SJSA1 (cell line): ENCODE results near the gene ARHGEF3. TPM values are rescaled to one million over a fixed set of nuclear protein-coding genes. Genes with fewer than 3 reads are reported as not detected.
"Not testable (repeated sequence)": the region's sequence is repeated elsewhere in the genome, so short reads cannot be mapped to it uniquely, and the experiment has no call there.

Experiments used
- DNase-seq, 2 experiments: peaks; one replicate each; pipeline ENCODE4 v3.0.0-alpha.2; 2015 to 2020; ENCODE audit warnings: low spot score in 2 of 2, low read depth in 1 of 2
- H3K27ac ChIP-seq: fragments of 250-450 bp; sonication (Bioruptor Pico); 2 replicates; pipeline ENCODE4 v1.5.1; 2020; ENCODE audit warnings: mild to moderate bottlenecking, moderate library complexity
- H3K27me3 ChIP-seq: fragments of 250-450 bp; sonication (Bioruptor Pico); replicated peaks from 2 replicates; pipeline ENCODE4 v1.5.1; 2020; ENCODE audit warnings: mild to moderate bottlenecking, moderate library complexity
- H3K36me3 ChIP-seq: fragments of 250-450 bp; sonication (Bioruptor Pico); 2 replicates; pipeline ENCODE4 v1.5.1; 2020; ENCODE audit warnings: mild to moderate bottlenecking
- H3K4me1 ChIP-seq: fragments of 250-450 bp; sonication (Bioruptor Pico); replicated peaks from 2 replicates; pipeline ENCODE4 v1.6.1; 2021; ENCODE audit warnings: mild to moderate bottlenecking
- H3K4me3 ChIP-seq: fragments of 250-450 bp; sonication (Bioruptor Pico); 2 replicates; pipeline ENCODE4 v1.5.1; 2020; ENCODE audit warnings: mild to moderate bottlenecking
- H3K9me3 ChIP-seq: fragments of 250-450 bp; sonication (Bioruptor Pico); replicated peaks from 2 replicates; pipeline ENCODE4 v1.5.1; 2020; ENCODE audit warnings: mild to moderate bottlenecking
- total RNA-seq: library from RNA; depleted of rRNA; stranded (reverse); fragments of >200 nt; shearing (Covaris generic); gene quantifications from 2 replicates; pipeline ENCODE4 v1.2.3, GENCODE V29; 2014

The ARHGEF3 gene
- total RNA-seq, 1 experiment from 2014 or later = 2.2 TPM

DNA sequence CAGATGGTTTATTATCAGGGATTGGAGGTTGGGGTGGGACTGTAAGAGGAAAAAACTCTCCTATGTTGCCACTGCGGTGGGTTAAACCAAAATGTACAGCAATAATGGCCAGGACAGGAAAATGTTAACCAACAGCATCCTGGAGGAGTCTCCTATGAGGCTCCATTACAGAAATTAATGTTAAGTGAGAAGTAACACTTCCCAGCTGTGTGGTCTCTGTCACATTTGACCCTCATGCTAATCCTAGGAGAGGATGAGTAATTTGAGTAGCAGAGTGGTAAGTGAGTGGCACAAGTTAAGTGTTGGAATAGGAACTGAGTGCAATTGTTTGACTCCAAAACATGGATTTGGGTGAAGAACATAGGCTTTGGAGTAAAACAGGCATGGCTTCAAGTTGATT is 39.0 kb downstream of the ARHGEF3 start:
- H3K27me3 ChIP-seq = no peaks in the 10 kb centered on the region
- H3K9me3 ChIP-seq = no peaks in the 10 kb centered on the region
- no peak overlapping the region for H3K27ac ChIP-seq
- H3K4me3 ChIP-seq = no peak overlapping the region
- no peaks in the 10 kb centered on the region for H3K36me3 ChIP-seq
- no peaks in the 10 kb centered on the region for H3K4me1 ChIP-seq
- no peak for DNase-seq

- no peak for DNase-seq
- H3K4me1 ChIP-seq = no peaks in the 10 kb centered on the region
- no peak overlapping the region for H3K27ac ChIP-seq
- no peaks in the 10 kb centered on the region for H3K9me3 ChIP-seq
- no peaks in the 10 kb centered on the region for H3K27me3 ChIP-seq
- no peaks in the 10 kb centered on the region for H3K36me3 ChIP-seq
- no peak overlapping the region for H3K4me3 ChIP-seq
Observed at GRCh38 chr3:56761887-56762651, 39.7 kb downstream of the ARHGEF3 start.

DNA sequence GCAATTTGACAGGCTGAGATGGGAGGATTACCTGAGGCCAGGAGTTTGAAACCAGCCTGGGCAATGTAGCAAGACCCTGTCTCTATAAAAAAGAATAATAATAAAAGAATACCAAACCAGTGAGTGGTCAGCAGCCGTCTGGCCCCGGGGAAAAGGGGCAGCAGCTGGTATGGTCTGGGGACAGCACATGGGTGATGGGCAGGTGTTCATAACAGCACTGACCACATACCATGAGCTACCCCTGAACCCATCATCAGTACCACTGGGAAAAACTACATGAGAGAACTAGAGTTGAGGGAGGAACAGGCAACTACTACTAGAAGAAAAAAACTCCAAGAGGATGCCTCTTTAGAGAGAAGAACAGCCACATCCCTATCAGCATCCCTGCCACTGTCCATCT is 40.7 kb downstream of the ARHGEF3 start:
- Histone ChIP-seq H3K27me3 (no peaks in the 10 kb centered on the region), H3K4me3 (no peak overlapping the region), H3K4me1 (no peaks in the 10 kb centered on the region), H3K9me3 (no peaks in the 10 kb centered on the region), H3K36me3 (no peaks in the 10 kb centered on the region), H3K27ac (no peak overlapping the region)
- DNase-seq = no peak

DNA sequence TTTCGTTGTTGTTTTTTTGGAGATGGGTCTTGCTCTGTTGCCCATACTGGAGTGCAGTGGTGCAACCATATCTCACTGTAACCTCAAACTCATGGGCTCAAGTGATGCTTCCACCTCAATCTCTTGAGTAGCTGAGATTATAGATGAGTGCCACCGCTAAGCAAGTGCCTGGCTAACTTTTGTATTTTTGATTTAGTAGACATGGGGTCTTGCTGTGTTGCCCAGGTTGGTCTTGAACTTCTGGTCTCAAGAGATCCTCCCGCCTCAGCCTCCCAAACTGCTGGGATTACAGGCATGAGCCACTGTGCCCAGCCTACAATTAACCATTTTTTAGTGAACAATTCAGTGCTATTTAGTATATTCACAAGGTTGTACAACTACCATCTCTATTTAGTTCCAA is 42.2 kb downstream of the ARHGEF3 start:
- DNase-seq = no peak
- Histone ChIP-seq H3K27ac (no peak overlapping the region), H3K4me1 (no peaks in the 10 kb centered on the region), H3K9me3 (no peaks in the 10 kb centered on the region), H3K4me3 (no peak overlapping the region), H3K36me3 (no peaks in the 10 kb centered on the region), H3K27me3 (no peaks in the 10 kb centered on the region)

- Histone ChIP-seq H3K36me3 (no peaks in the 10 kb centered on the region), H3K4me1 (no peaks in the 10 kb centered on the region), H3K27ac (no peak overlapping the region), H3K27me3 (no peaks in the 10 kb centered on the region), H3K9me3 (no peaks in the 10 kb centered on the region), H3K4me3 (no peak overlapping the region)
- DNase-seq = no peak
Observed at GRCh38 chr3:56758539-56758981, 43.2 kb downstream of the ARHGEF3 start.

DNA sequence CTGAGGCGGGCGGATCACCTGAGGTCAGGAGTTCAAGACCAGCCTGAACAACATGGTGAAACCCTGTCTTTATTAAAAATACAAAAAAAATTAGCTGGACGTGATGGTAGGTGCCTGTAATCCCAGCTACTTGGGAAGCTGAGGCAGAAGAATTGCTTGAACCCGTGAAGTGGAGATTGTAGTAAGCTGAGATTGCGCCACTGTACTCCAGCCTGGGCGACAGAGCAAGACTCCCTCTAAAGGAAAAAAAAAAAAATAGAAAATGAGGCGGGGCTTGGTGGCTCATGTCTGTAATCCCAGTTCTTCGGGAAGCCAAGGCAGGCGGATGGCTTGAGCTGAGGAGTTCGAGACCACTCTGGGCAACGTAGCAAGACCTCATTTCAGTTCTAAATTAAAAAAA is 43.7 kb downstream of the ARHGEF3 start:
- not testable (repeated sequence) for H3K27ac ChIP-seq, DNase-seq

GRCh38 chr3:56754741-56755417 is 46.9 kb downstream of the ARHGEF3 start:
- Histone ChIP-seq H3K27me3 (no peaks in the 10 kb centered on the region), H3K27ac (no peak overlapping the region), H3K9me3 (no peaks in the 10 kb centered on the region), H3K4me3 (no peak overlapping the region), H3K36me3 (no peaks in the 10 kb centered on the region), H3K4me1 (no peaks in the 10 kb centered on the region)
- DNase-seq = no peak

More for the DNA sequence above, 43.7 kb downstream of the ARHGEF3 start:
- not testable (repeated sequence) for H3K9me3 ChIP-seq, H3K4me1 ChIP-seq, H3K4me3 ChIP-seq, H3K27me3 ChIP-seq, H3K36me3 ChIP-seq

GRCh38 chr3:56753206-56753820 is 48.4 kb downstream of the ARHGEF3 start:
- Histone ChIP-seq H3K9me3 (no peaks in the 10 kb centered on the region), H3K27me3 (no peaks in the 10 kb centered on the region), H3K27ac (no peak overlapping the region), H3K4me1 (no peaks in the 10 kb centered on the region), H3K4me3 (no peak overlapping the region), H3K36me3 (no peaks in the 10 kb centered on the region)
- no peak for DNase-seq

GRCh38 chr3:56751056-56751707 is 50.6 kb downstream of the ARHGEF3 start:
- no peak for DNase-seq
- Histone ChIP-seq H3K4me3 (no peak overlapping the region), H3K9me3 (no peaks in the 10 kb centered on the region), H3K27ac (no peak overlapping the region), H3K27me3 (no peaks in the 10 kb centered on the region), H3K36me3 (no peaks in the 10 kb centered on the region), H3K4me1 (no peaks in the 10 kb centered on the region)

- no peaks in the 10 kb centered on the region for H3K27me3 ChIP-seq
- DNase-seq = no peak
- no peak overlapping the region for H3K4me3 ChIP-seq
- no peaks in the 10 kb centered on the region for H3K36me3 ChIP-seq
- no peaks in the 10 kb centered on the region for H3K9me3 ChIP-seq
- no peak overlapping the region for H3K27ac ChIP-seq
- H3K4me1 ChIP-seq = no peaks in the 10 kb centered on the region
Observed at GRCh38 chr3:56748663-56749231, 53.0 kb downstream of the ARHGEF3 start.

GRCh38 chr3:56747150-56747549 is 54.6 kb downstream of the ARHGEF3 start:
- DNase-seq = no peak
- Histone ChIP-seq H3K36me3 (no peaks in the 10 kb centered on the region), H3K4me3 (no peak overlapping the region), H3K4me1 (no peaks in the 10 kb centered on the region), H3K9me3 (no peaks in the 10 kb centered on the region), H3K27me3 (no peaks in the 10 kb centered on the region), H3K27ac (no peak overlapping the region)

DNA sequence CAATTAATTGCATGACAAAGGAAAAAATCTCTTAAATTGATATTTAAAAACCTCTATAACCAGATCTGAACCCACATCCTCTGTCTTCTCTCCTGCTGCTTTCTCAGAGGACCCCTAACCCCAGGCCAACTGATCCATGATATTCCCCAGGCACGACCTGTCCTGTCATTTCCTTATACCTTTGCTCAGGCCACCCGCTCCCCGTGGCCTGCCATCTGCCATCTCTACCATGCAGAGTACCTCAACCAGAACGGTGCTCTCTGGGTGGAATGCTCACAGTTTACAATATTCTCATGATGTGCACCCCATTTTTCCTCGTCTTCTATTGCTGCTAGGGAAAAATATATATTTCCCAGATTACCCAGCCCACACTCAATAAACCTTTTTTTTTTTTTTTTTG is 57.7 kb downstream of the ARHGEF3 start:
- no peak for DNase-seq
- H3K36me3 ChIP-seq = no peaks in the 10 kb centered on the region
- no peaks in the 10 kb centered on the region for H3K4me1 ChIP-seq
- H3K4me3 ChIP-seq = no peak overlapping the region
- no peaks in the 10 kb centered on the region for H3K9me3 ChIP-seq
- no peak overlapping the region for H3K27ac ChIP-seq
- H3K27me3 ChIP-seq = no peaks in the 10 kb centered on the region

DNA sequence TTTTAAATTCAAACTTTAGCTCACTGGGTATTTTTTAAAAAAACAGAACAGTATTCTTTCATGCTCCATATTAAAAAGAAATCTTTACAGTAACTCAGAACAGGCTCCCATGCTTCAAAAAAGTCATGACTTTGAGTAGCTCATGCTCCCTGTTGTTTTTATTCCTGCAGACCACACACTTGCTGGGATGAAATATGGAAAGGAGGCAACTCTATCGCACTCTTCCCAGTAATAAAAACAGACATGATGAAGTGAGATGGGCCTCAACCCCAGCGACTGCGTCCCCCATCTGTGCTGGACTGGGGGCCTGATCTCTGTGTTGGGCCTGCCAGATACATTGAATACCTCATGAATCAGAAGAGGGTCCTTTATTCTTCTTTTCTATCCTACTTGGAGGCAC is 58.9 kb downstream of the ARHGEF3 start:
- Histone ChIP-seq H3K27ac (no peak overlapping the region), H3K4me3 (no peak overlapping the region), H3K4me1 (no peaks in the 10 kb centered on the region), H3K9me3 (no peaks in the 10 kb centered on the region), H3K27me3 (no peaks in the 10 kb centered on the region), H3K36me3 (no peaks in the 10 kb centered on the region)
- DNase-seq = no peak
